ENCODE measurements around the gene ABCC11. TPM values are rescaled to one million over a fixed set of nuclear protein-coding genes. Genes with fewer than 3 reads are reported as not detected.

ABCC11 gene
- 0.11 to 0.20 TPM (median 0.18 TPM) in 4 of 5 replicates, not detected in the other for total RNA-seq (2022; extraction: Qiagen RNA extraction; ENCODE audit: low read depth)

DNA sequence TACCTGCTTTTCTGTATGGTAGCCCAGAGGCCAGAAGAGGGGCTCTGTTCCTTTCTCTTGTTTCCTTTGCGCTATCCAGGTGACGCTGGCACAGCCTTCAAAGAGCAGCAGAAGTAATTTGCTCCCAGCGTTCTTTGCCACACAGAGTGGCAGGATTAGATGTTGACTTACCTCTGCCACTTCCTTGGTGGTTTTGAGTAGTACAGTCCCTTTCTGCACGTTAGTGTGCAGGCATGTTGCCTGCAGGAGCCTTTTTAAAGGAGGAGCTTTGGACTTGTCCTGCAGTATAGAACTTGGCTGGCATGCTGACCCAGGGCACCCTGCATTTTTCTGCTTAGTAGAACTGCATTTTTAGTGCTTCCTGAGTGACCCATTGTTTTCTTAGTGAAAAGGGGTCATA, at the start of gene ABCC11:
Gene ABCC11 (minus strand): TSS at position 229 of the 400 bp plus-strand sequence. CDS start 15,618 bp downstream, outside the sequence.

DNA sequence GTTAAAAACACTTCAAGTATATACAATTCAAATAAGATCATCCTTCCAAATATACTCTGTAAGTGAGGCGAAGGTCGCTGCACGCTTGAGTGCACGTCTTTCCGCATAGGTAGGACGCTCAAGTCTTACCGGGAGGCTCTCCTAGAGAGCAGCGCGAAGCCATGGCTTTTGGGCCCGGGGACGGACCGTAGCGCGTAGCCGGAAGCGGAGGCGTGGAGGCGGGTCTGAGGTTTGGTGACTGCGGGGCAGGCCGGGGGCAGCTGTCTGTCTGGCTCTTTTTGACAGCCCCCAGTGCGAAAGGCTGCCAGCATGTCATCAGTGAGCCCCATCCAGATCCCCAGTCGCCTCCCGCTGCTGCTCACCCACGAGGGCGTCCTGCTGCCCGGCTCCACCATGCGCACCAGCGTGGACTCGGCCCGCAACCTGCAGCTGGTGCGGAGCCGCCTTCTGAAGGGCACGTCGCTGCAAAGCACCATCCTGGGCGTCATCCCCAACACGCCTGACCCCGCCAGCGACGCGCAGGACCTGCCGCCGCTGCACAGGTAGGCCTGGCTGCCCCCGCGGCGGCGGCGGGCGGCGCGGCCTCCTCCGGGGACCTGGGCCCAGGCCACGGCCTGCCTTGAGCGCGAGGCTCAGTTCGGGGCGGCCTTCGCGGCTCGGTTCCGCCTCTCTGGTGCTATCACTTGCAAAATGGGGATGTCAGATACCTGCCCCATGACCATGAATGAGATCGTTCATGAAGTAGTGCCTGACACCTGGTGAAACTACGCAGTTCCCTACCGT, 3.1 kb downstream of the ABCC11 start, which contains the start of gene LONP2:
Gene LONP2 (plus strand): TSS at position 221 of the 783 bp plus-strand sequence. CDS start 89 bp downstream, at position 310.

DNA sequence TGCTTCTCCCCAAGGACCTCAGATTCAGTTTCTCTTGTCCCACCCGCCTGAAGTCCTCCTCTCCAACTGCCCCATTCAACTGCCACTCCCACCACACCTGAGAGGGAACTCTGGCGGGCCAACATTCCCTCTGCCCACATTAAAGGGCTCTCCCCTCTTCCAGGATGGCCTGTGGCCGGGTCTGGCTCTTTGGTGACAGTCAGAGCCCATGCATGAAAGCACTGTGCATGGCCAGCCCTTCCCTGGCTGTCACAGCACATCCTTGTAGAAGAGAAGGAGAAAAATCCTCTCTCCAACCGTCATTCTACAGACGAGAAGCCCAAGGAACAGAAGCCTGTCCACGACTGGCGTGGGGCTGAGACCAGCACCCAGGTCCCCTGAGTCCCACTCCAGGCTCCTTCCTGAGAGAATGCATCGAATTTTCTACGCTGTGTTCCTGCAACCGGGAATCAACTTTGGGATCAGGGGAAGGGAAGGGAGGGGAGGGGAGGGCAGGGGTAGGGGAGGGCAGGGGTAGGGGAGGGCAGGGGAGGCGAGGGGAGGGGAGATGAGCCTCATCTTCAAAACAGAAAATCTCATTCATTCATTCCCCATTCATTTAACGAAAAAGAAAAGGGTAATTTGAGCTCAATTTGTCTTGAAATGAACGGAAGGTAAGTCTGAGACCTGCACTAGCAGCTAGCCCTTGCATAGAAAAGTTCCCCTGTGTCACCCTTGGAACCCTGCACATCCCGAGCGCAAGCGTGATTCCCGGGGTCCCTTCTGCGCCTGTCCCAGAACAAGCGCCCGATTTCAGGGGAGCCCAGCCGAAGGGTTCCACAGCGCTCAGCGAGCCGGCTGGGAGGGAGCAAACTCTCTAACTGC, 91.2 kb downstream of the ABCC11 start, which contains the start of gene ABCC12:
Gene ABCC12 (minus strand): TSS at position 68 of the 864 bp plus-strand sequence. CDS start 9,569 bp downstream, outside the sequence.

Other genes with a start within 250 kb of the ABCC11 start
- 0.05 to 0.30 TPM (median 0.07 TPM) in 4 of 5 replicates, not detected in the other for gene ABCC12, start 91.5 kb downstream of the ABCC11 start, total RNA-seq (2022; extraction: Qiagen RNA extraction; ENCODE audit: low read depth)
- 21.6 to 29.7 TPM (median 28.8 TPM) in 5 replicates for gene LONP2, start 3.2 kb downstream of the ABCC11 start, total RNA-seq (2022; extraction: Qiagen RNA extraction; ENCODE audit: low read depth)
- 12.2 to 16.3 TPM (median 15.3 TPM) in 5 replicates for gene SIAH1, start 137.9 kb upstream of the ABCC11 start, total RNA-seq (2022; extraction: Qiagen RNA extraction; ENCODE audit: low read depth)

Data from A549 treated with RU486 at 1 μM for 4 hours (cell line).